ENCODE results near the gene TPSB2. TPM values are rescaled to one million over a fixed set of nuclear protein-coding genes. Genes with fewer than 3 reads are reported as not detected.
"Not testable (repeated sequence)": the region's sequence is repeated elsewhere in the genome, so short reads cannot be mapped to it uniquely, and the experiment has no call there.

The TPSB2 gene
- total RNA-seq, 1 experiment from 2014 or later, result not detected

DNA sequence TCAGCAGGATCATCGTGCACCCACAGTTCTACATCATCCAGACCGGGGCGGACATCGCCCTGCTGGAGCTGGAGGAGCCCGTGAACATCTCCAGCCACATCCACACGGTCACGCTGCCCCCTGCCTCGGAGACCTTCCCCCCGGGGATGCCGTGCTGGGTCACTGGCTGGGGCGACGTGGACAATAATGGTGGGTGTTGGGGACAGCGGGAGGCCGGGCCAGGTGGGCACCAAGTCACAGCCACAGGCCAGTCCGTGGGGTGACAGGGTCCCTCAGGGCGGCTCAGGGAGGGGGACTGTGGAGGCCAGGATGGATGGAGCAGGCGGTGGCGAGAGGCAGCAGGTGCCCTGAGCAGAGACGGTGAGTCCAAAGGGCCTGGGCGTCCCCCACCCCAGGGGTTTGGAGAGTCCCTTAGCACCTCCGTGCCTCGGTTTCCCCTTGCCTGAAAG lies 26.9 kb upstream of the TPSB2 start:
- no TSS peak for BruUV-seq (replicated peaks)
- no peak overlapping the region for H3K4me2 ChIP-seq (ENCODE audit: low read length)
- no peaks in the 10 kb centered on the region for H3K9me3 ChIP-seq (ENCODE audit: low read length)
- no peak overlapping the region for H3K4me3 ChIP-seq (ENCODE audit: low read length)
- H3K9me2 ChIP-seq (replicated peaks; ENCODE audit: low read length), result no peaks in the 10 kb centered on the region
- H3K9ac ChIP-seq (ENCODE audit: low read length), result no peak overlapping the region
- H3F3A ChIP-seq (ENCODE audit: low read length, unreplicated experiment), result no peaks in the 10 kb centered on the region
- no peak overlapping the region for H2AFZ ChIP-seq (ENCODE audit: low read length)
- TF ChIP-seq, protein P1, sequence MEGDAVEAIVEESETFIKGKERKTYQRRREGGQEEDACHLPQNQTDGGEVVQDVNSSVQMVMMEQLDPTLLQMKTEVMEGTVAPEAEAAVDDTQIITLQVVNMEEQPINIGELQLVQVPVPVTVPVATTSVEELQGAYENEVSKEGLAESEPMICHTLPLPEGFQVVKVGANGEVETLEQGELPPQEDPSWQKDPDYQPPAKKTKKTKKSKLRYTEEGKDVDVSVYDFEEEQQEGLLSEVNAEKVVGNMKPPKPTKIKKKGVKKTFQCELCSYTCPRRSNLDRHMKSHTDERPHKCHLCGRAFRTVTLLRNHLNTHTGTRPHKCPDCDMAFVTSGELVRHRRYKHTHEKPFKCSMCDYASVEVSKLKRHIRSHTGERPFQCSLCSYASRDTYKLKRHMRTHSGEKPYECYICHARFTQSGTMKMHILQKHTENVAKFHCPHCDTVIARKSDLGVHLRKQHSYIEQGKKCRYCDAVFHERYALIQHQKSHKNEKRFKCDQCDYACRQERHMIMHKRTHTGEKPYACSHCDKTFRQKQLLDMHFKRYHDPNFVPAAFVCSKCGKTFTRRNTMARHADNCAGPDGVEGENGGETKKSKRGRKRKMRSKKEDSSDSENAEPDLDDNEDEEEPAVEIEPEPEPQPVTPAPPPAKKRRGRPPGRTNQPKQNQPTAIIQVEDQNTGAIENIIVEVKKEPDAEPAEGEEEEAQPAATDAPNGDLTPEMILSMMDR (conservative IDR thresholded peaks at IDR 0.05; ENCODE audit: low read depth, low read length), result no peak
- TF ChIP-seq EZH2 (IDR thresholded peaks at IDR 0.05; ENCODE audit: low read length, unreplicated experiment) (no peak), EZH2phosphoT487 (IDR thresholded peaks at IDR 0.05; ENCODE audit: borderline replicate concordance, low read length) (no peak)
- POLR2A ChIA-PET (ENCODE audit: unreplicated experiment), result no interaction called here
- peaks cover 28% of the 10 kb centered on the region for H3K27me3 ChIP-seq (ENCODE audit: low read length)
- CTCF ChIA-PET, result no interaction called here
- no peak for DNase-seq
- no peaks in the 10 kb centered on the region for H3K36me3 ChIP-seq (ENCODE audit: low read depth, low read length)
- no peaks in the 10 kb centered on the region; the same call in 1 of the 2 replicates for H3K4me1 ChIP-seq (ENCODE audit: insufficient read depth, low read length)
- no peak overlapping the region for H3K27ac ChIP-seq (ENCODE audit: low read length)
- H4K20me1 ChIP-seq (ENCODE audit: low read length), result no peaks in the 10 kb centered on the region
- no peaks in the 10 kb centered on the region for H3K79me2 ChIP-seq (ENCODE audit: low read length)
- intact Hi-C loops (cut with micrococcal nuclease), result no loop called here
- no peak for ATAC-seq

DNA sequence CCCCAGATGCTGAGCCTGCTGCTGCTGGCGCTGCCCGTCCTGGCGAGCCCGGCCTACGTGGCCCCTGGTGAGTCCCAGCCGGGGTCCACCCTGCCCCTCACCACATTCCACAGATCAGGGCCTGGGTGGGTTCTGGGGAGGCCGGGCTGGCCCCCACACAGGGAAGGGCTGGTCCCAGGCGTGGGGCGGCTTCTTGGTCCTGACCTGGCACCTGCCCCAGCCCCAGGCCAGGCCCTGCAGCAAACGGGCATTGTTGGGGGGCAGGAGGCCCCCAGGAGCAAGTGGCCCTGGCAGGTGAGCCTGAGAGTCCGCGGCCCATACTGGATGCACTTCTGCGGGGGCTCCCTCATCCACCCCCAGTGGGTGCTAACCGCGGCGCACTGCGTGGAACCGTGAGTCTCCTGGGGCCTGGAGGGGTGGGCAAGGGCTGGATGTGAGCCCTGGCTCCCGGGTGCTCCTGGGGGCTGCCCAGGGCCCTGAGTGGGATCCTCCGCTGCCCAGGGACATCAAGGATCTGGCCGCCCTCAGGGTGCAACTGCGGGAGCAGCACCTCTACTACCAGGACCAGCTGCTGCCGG lies 26.4 kb upstream of the TPSB2 start:
- H3K4me2 ChIP-seq (ENCODE audit: low read length); H2AFZ ChIP-seq (ENCODE audit: low read length); H3K79me2 ChIP-seq (ENCODE audit: low read length); POLR2A ChIA-PET (ENCODE audit: unreplicated experiment); H3K9me3 ChIP-seq (ENCODE audit: low read length); H3K4me1 ChIP-seq (ENCODE audit: insufficient read depth, low read length); CTCF ChIA-PET; BruUV-seq (replicated peaks); H3K4me3 ChIP-seq (ENCODE audit: low read length); ATAC-seq; H3K27ac ChIP-seq (ENCODE audit: low read length); H4K20me1 ChIP-seq (ENCODE audit: low read length); H3F3A ChIP-seq (ENCODE audit: low read length, unreplicated experiment); H3K9me2 ChIP-seq (replicated peaks; ENCODE audit: low read length); H3K36me3 ChIP-seq (ENCODE audit: low read depth, low read length); DNase-seq; intact Hi-C loops (cut with micrococcal nuclease); H3K9ac ChIP-seq (ENCODE audit: low read length): not testable (repeated sequence)
- peaks cover 22% of the 10 kb centered on the region for H3K27me3 ChIP-seq (ENCODE audit: low read length)

DNA sequence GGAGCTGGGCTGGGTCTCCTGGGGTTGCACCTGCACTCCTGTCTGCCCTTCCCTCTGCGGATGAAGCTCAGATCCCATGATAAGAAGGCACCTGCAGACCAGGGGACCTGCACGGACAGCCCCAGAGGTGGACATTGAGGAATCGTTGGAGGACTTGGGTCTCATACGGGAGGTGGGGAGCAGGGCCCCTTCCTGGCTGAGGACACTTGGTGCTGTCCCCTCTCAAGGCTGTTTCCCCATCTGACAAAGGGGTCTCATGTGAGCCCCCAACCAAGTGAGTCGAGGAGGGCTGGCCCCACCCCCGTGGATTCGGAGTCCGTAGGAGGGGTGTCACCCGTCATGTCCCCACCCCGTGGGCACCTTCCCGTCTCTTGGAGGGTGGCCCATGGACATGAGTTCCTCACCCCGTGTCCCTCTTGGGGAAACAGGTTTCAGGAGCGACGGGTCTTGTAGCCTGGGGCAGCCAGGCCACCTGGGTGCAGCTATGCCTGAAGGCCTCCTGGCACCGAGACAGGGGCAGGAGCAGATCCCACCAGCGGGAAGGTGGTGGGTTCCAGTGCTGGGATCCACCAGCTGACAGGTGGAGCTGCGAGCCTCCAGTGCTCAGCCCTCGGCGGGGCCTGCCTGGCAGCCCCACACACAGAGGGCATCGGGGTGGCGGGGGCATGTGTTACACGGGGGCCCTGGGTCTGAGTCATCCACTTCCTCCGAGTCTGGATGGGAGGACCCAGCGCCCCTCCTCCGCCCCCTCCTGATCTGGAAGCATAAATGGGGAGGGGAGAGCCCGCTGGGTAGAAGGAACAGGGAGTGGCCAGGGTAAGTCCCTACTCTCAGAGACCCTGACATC lies 25.5 kb upstream of the TPSB2 start, which contains the start of gene TPSD1:
TPSD1 (plus strand) TSS at position 794 of the 847 bp plus-strand sequence. CDS start 212 bp downstream, outside the sequence.
- H3K79me2 ChIP-seq (ENCODE audit: low read length); H3K36me3 ChIP-seq (ENCODE audit: low read depth, low read length); H3K4me3 ChIP-seq (ENCODE audit: low read length); H3K9me2 ChIP-seq (replicated peaks; ENCODE audit: low read length); H2AFZ ChIP-seq (ENCODE audit: low read length); H3K27ac ChIP-seq (ENCODE audit: low read length); CTCF ChIA-PET; POLR2A ChIA-PET (ENCODE audit: unreplicated experiment); DNase-seq; H3K4me2 ChIP-seq (ENCODE audit: low read length); H4K20me1 ChIP-seq (ENCODE audit: low read length); H3K4me1 ChIP-seq (ENCODE audit: insufficient read depth, low read length); H3K9me3 ChIP-seq (ENCODE audit: low read length); H3K9ac ChIP-seq (ENCODE audit: low read length); H3F3A ChIP-seq (ENCODE audit: low read length, unreplicated experiment); intact Hi-C loops (cut with micrococcal nuclease); BruUV-seq (replicated peaks); ATAC-seq: not testable (repeated sequence)
- peaks cover 15% of the 10 kb centered on the region for H3K27me3 ChIP-seq (ENCODE audit: low read length)

DNA sequence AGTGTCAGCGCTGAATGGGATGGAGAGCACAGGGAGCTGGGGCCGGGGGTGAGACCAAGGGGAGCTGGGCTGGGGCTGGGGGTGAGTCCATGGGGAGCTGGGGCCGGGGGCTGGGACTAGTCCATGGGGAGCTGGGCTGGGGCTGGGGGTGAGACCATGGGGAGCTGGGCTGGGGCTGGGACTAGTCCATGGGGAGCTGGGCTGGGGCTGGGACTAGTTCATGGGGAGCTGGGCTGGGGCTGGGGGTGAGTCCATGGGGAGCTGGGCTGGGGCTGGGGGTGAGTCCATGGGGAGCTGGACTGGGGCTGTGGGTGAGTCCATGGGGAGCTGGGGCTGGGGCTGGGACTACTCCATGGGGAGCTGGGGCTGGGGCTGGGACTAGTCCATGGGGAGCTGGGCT lies 24.8 kb upstream of the TPSB2 start:
- H3K36me3 ChIP-seq (ENCODE audit: low read depth, low read length); H3F3A ChIP-seq (ENCODE audit: low read length, unreplicated experiment); H3K4me2 ChIP-seq (ENCODE audit: low read length); H3K27ac ChIP-seq (ENCODE audit: low read length); CTCF ChIA-PET; H3K27me3 ChIP-seq (ENCODE audit: low read length); H3K9me2 ChIP-seq (replicated peaks; ENCODE audit: low read length); H3K9ac ChIP-seq (ENCODE audit: low read length); POLR2A ChIA-PET (ENCODE audit: unreplicated experiment); H3K4me1 ChIP-seq (ENCODE audit: insufficient read depth, low read length); H2AFZ ChIP-seq (ENCODE audit: low read length); ATAC-seq; intact Hi-C loops (cut with micrococcal nuclease); H3K79me2 ChIP-seq (ENCODE audit: low read length); H3K9me3 ChIP-seq (ENCODE audit: low read length); BruUV-seq (replicated peaks); DNase-seq; H4K20me1 ChIP-seq (ENCODE audit: low read length); H3K4me3 ChIP-seq (ENCODE audit: low read length): not testable (repeated sequence)

DNA sequence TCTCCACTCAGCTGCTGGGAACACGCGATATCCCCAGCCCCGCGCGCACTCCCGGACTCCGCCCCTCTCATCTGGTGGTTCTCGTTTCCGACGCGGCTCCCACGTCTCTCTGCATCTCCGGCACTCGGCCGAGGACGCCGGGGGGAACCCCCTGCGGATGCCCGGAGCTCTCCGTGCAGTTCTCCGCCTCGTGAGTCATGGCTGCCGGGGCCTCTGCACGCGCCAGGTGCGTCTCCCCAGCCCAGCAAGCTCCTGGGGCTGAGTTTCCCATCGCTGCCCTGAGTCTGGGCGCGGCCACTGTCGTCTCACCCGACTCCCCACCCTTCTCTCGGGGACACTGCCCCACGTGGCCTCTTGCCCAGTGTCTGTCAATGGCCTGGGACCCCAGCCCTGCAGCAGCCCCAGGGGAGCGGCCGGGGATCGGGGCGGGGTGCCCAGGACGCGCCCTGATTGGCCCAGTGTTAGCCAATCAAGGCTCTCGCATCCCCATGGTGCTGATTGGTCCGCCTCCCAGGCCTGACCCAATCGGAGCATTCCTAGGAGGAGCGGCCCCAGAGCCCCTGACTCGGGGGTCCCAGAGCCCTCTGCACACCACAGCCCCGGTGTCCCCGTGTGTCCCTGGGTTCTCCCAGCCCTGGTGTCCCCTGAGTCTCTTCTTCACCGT lies 23.8 kb upstream of the TPSB2 start:
- DNase-seq; POLR2A ChIA-PET (ENCODE audit: unreplicated experiment); H3K36me3 ChIP-seq (ENCODE audit: low read depth, low read length); CTCF ChIA-PET; H3K9me2 ChIP-seq (replicated peaks; ENCODE audit: low read length); H3K4me2 ChIP-seq (ENCODE audit: low read length); H2AFZ ChIP-seq (ENCODE audit: low read length); H3K27ac ChIP-seq (ENCODE audit: low read length); H3K4me3 ChIP-seq (ENCODE audit: low read length); intact Hi-C loops (cut with micrococcal nuclease); H3K9me3 ChIP-seq (ENCODE audit: low read length); H3K27me3 ChIP-seq (ENCODE audit: low read length); BruUV-seq (replicated peaks); H3K4me1 ChIP-seq (ENCODE audit: insufficient read depth, low read length); H3F3A ChIP-seq (ENCODE audit: low read length, unreplicated experiment); H3K79me2 ChIP-seq (ENCODE audit: low read length); H3K9ac ChIP-seq (ENCODE audit: low read length); H4K20me1 ChIP-seq (ENCODE audit: low read length): not testable (repeated sequence)
- ATAC-seq, result peak; percentile 79
